Activated T-helper 2 cell treated with anti-CD3 and anti-CD28 coated beads, Interferon-gamma antibody, Interleukin-2, Interleukin-4, amounts not matched to agents 10 μg/mL and 5 μg/mL and 100 μg/mL, durations not matched to agents 14 hours and 24 hours and 36 hours (primary cell): ENCODE data around the gene ZNF609. TPM values are rescaled to one million over a fixed set of nuclear protein-coding genes. Genes with fewer than 3 reads are reported as not detected.
A peak's percentile ranks its signal among the peaks of the same experiment; 100 is the strongest.

Experiments
- DNase-seq: peaks from one replicate; pipeline ENCODE4 v3.0.0; 2021; ENCODE audit warnings: low spot score
- H3K27ac Mint-ChIP-seq: one replicate; pipeline ENCODE4 v1.8.0; 2021; ENCODE audit warnings: mixed read lengths
- H3K27me3 Mint-ChIP-seq: one replicate; pipeline ENCODE4 v1.8.0; 2021; ENCODE audit warnings: low read depth, mixed read lengths
- H3K36me3 Mint-ChIP-seq: one replicate; pipeline ENCODE4 v1.8.0; 2021; ENCODE audit warnings: low read depth, mixed read lengths
- H3K4me1 Mint-ChIP-seq: one replicate; pipeline ENCODE4 v1.8.0; 2021; ENCODE audit warnings: low read depth, mixed read lengths
- H3K4me3 Mint-ChIP-seq: one replicate; pipeline ENCODE4 v1.8.0; 2021; ENCODE audit warnings: low read depth, mild to moderate bottlenecking, moderate library complexity, mixed read lengths
- H3K9me3 Mint-ChIP-seq: one replicate; pipeline ENCODE4 v1.8.0; 2021; ENCODE audit warnings: mixed read lengths
- intact Hi-C: fragments of 100-400 bp; cut with micrococcal nuclease; formaldehyde crosslinking; loops from one replicate; pipeline ENCODE4 v1.15.1; 2023
- total RNA-seq: library from RNA; stranded (reverse); gene quantifications from 2 replicates; pipeline ENCODE4 v1.2.3, GENCODE V29; 2022

The ZNF609 gene
- total RNA-seq, 1 donor from 2014 or later = 50.9 TPM

DNA sequence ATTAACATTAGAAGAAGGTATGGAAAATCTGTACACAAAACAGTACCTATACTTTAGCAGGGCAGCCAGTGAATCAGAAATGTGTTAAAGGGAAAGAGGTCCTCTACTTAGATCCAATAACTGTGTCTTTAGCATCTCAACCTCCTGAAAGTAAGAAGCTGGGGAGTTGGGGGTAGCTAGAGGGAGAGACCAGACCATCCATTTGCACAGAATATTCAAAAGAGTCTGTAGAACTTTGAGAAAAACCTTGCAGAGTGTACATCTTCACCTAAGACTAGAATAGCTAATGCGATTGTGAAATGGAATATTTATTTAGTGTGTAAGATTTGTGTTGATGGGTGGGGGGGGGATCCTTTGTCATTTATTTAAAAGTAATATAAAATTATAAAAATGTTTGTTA is 190.2 kb downstream of the ZNF609 start:
- Mint-ChIP-seq H3K27ac (peak overlapping the region; percentile 33), H3K4me3 (no peak overlapping the region)
- intact Hi-C loops = loop anchor here (5.0 kb wide), 1 partner anchor 223 kb away; no protein-coding TSS in a partner anchor

GRCh38 chr15:64651601-64652191 is 191.3 kb downstream of the ZNF609 start:
- Mint-ChIP-seq H3K27ac (peak overlapping the region; percentile 7), H3K36me3 (peaks cover 5% of the 10 kb centered on the region), H3K9me3 (no peaks in the 10 kb centered on the region), H3K27me3 (no peaks in the 10 kb centered on the region), H3K4me3 (no peak overlapping the region), H3K4me1 (peaks cover 27% of the 10 kb centered on the region)
- intact Hi-C loops = loop anchor here (5.0 kb wide), 1 partner anchor 224 kb away; no protein-coding TSS in a partner anchor
- DNase-seq = no peak

More for the DNA sequence above, 190.2 kb downstream of the ZNF609 start:
- Mint-ChIP-seq H3K27me3 (no peaks in the 10 kb centered on the region), H3K36me3 (peaks cover 9% of the 10 kb centered on the region), H3K9me3 (no peaks in the 10 kb centered on the region), H3K4me1 (peaks cover 27% of the 10 kb centered on the region)
- no peak for DNase-seq

DNA sequence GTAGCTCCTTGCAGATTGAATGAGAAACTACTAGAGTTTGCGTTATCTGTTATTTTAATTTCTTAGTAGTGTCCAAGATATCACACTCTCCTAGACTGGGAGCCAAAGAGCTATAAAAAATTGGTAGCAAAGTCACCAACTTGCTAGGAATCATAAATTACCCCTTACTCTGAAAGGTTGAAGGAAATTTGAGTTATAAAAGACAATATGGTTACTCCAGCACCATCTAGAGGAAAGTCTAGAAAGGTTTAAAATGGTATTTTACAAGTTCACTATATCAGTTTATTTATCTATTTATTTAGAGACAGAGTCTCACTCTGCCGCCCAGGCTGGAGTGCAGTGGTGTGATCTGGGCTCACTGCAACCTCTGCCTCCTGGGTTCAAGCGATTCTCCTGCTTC is 193.4 kb downstream of the ZNF609 start:
- Mint-ChIP-seq H3K9me3 (no peaks in the 10 kb centered on the region), H3K36me3 (peaks cover 6% of the 10 kb centered on the region), H3K4me1 (peaks cover 19% of the 10 kb centered on the region), H3K4me3 (no peak overlapping the region), H3K27ac (no peak overlapping the region), H3K27me3 (no peaks in the 10 kb centered on the region)
- DNase-seq = no peak
- intact Hi-C loops = loop anchor here (5.0 kb wide), 1 partner anchor 226 kb away; no protein-coding TSS in a partner anchor

GRCh38 chr15:64656508-64656907 is 196.1 kb downstream of the ZNF609 start:
- intact Hi-C loops = no loop called here
- Mint-ChIP-seq H3K27me3 (no peaks in the 10 kb centered on the region), H3K9me3 (no peaks in the 10 kb centered on the region), H3K36me3 (peaks cover 12% of the 10 kb centered on the region), H3K27ac (no peak overlapping the region), H3K4me3 (no peak overlapping the region), H3K4me1 (peaks cover 5% of the 10 kb centered on the region)
- DNase-seq = no peak

DNA sequence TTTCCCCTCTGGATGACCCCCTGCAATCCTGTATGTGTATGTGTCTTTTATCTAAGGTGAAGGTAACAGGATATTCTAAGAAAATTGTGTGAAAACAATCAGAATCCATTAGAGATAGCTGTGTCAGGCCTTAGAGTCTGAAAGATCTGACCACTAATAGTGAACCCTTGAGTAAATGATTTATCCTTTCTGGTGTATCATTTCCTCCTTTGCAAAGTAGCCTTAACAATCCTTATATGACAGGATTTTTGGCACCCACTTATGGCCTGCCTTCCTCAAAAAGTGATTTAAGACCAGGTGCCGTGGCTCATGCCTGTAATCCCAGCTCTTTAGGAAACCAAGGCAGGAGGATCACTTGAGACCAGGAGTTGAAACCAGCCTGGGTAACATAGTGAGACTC is 204.8 kb downstream of the ZNF609 start:
- no peak for DNase-seq
- H3K27ac Mint-ChIP-seq = no peak overlapping the region
- no peaks in the 10 kb centered on the region for H3K9me3 Mint-ChIP-seq
- no peak overlapping the region for H3K4me3 Mint-ChIP-seq
- H3K4me1 Mint-ChIP-seq = peaks cover 4% of the 10 kb centered on the region
- H3K27me3 Mint-ChIP-seq = no peaks in the 10 kb centered on the region
- peaks cover 13% of the 10 kb centered on the region for H3K36me3 Mint-ChIP-seq
- intact Hi-C loops = no loop called here

DNA sequence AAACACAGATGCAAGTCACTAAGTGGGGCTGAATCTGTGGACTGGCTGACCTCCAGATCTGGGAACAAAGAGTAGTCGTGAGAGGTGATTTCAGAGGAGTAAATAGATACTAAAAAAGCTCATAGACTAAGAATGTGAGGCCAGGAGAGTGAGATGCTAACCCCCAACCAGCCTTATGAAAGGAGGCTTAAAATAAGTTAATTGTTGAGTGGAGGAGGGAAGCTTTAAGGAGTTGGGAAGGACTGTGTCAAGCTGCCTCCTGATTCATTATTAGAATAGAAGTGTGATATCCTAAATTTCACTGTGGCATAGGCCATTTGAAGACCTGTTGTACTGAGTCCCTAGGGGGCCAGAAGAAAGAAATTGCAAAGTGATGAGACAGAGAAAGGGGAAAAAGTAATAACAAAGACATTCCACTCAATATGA is 207.4 kb downstream of the ZNF609 start:
- H3K4me3 Mint-ChIP-seq = no peak overlapping the region
- H3K27me3 Mint-ChIP-seq = no peaks in the 10 kb centered on the region
- H3K27ac Mint-ChIP-seq = no peak overlapping the region

GRCh38 chr15:64673866-64674265 is 213.5 kb downstream of the ZNF609 start:
- H3K4me1 Mint-ChIP-seq = peaks cover 5% of the 10 kb centered on the region
- H3K36me3 Mint-ChIP-seq = peaks cover 42% of the 10 kb centered on the region
- intact Hi-C loops = no loop called here
- no peak for DNase-seq
- H3K4me3 Mint-ChIP-seq = no peak overlapping the region
- no peaks in the 10 kb centered on the region for H3K27me3 Mint-ChIP-seq
- no peaks in the 10 kb centered on the region for H3K9me3 Mint-ChIP-seq
- no peak overlapping the region for H3K27ac Mint-ChIP-seq

More for the DNA sequence above, 207.4 kb downstream of the ZNF609 start:
- Mint-ChIP-seq H3K36me3 (peaks cover 13% of the 10 kb centered on the region), H3K4me1 (peaks cover 4% of the 10 kb centered on the region), H3K9me3 (no peaks in the 10 kb centered on the region)
- DNase-seq = no peak
- intact Hi-C loops = no loop called here

- Mint-ChIP-seq H3K9me3 (no peaks in the 10 kb centered on the region), H3K27ac (no peak overlapping the region), H3K4me3 (no peak overlapping the region), H3K27me3 (no peaks in the 10 kb centered on the region), H3K36me3 (peaks cover 82% of the 10 kb centered on the region), H3K4me1 (peaks cover 4% of the 10 kb centered on the region)
- intact Hi-C loops = no loop called here
- no peak for DNase-seq
Observed at GRCh38 chr15:64678126-64678819, 217.9 kb downstream of the ZNF609 start.

GRCh38 chr15:64680097-64680496 is 219.7 kb downstream of the ZNF609 start:
- no peak overlapping the region for H3K4me3 Mint-ChIP-seq
- intact Hi-C loops = no loop called here
- no peaks in the 10 kb centered on the region for H3K4me1 Mint-ChIP-seq
- H3K36me3 Mint-ChIP-seq = peaks cover 71% of the 10 kb centered on the region
- H3K27ac Mint-ChIP-seq = no peak overlapping the region
- no peak for DNase-seq
- no peaks in the 10 kb centered on the region for H3K9me3 Mint-ChIP-seq
- H3K27me3 Mint-ChIP-seq = no peaks in the 10 kb centered on the region

DNA sequence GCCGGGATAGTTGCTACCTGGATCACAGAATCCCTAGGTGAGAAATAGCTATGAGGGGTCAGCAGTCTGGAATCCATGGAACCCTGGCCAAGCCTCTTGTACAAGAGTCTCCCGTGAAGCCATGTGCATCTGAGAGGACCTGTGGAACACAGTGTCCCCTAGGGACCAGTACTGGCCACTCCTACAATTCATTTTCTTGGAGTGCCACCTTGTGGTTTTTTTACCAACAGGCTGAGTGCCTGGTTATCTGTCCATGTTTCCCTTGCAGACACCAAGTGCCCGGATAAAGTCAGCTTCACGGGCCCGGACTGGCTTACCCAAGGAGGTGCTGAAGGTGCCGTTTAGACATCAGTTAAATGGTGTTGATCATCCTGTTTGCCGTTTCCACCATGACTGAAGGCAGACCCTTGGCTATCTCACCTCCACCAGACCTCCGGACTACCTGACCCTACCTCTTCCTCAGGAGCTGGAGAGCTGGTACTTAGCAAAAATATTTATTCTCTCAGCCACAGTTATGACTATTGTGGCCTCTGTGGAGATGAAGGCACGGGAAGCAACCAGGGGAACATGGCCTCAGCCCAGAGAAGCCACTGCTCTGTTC is 221.1 kb downstream of the ZNF609 start:
- Mint-ChIP-seq H3K36me3 (peaks cover 68% of the 10 kb centered on the region), H3K4me1 (peaks cover 2% of the 10 kb centered on the region), H3K27ac (no peak overlapping the region), H3K27me3 (no peaks in the 10 kb centered on the region), H3K4me3 (no peak overlapping the region), H3K9me3 (no peaks in the 10 kb centered on the region)
- intact Hi-C loops = no loop called here
- no peak for DNase-seq

DNA sequence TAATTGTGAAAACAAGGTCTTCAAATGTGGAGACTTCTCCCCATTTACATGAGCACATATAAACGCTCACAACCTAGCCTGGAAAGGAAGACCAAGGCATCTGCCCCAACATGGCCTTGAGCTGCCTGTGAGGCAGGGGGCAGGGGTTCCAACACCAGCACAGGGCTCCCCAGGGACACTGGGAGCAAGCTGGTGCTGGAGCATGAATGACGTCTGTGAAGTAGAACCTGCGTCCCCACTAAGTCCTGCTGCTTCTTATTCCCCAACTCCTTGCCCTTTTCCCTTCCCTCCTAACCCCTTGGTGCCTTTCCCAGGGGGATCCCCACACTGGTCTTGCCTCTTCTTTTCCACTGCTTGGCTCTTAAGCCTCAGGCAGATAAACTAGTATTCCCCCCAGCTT is 221.9 kb downstream of the ZNF609 start:
- DNase-seq = no peak
- H3K27ac Mint-ChIP-seq = no peak overlapping the region
- H3K27me3 Mint-ChIP-seq = no peaks in the 10 kb centered on the region
- H3K4me1 Mint-ChIP-seq = peaks cover 2% of the 10 kb centered on the region
- intact Hi-C loops = no loop called here
- H3K36me3 Mint-ChIP-seq = peaks cover 75% of the 10 kb centered on the region
- H3K9me3 Mint-ChIP-seq = no peaks in the 10 kb centered on the region
- H3K4me3 Mint-ChIP-seq = no peak overlapping the region

DNA sequence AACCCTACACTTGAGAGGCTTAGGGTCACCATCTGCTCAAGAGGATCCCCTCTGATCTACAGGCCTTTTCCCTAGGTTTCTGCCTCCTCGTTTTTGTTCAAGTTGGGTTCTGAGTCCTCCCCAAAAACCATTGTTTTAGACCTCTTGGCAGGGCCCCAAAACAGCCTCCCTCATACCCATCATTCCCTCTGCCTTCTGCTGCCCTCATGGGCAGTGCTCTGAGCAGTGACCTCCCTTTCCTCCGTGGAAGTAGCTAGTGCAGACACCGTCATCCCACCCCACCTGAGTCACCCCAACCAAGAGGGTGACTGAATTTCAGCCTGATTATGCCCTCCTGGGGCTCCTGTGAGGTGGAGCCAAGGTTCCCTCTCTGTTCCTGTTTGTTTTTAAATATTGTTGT is 223.0 kb downstream of the ZNF609 start:
- intact Hi-C loops = no loop called here
- H3K9me3 Mint-ChIP-seq = no peaks in the 10 kb centered on the region
- H3K4me1 Mint-ChIP-seq = peaks cover 2% of the 10 kb centered on the region
- H3K36me3 Mint-ChIP-seq = peaks cover 76% of the 10 kb centered on the region
- H3K4me3 Mint-ChIP-seq = no peak overlapping the region
- peak overlapping the region; percentile 7 for H3K27ac Mint-ChIP-seq
- H3K27me3 Mint-ChIP-seq = no peaks in the 10 kb centered on the region
- DNase-seq = no peak

GRCh38 chr15:64685230-64685888 is 225.0 kb downstream of the ZNF609 start:
- intact Hi-C loops = no loop called here
- no peaks in the 10 kb centered on the region for H3K27me3 Mint-ChIP-seq
- H3K9me3 Mint-ChIP-seq = no peaks in the 10 kb centered on the region
- no peak for DNase-seq
- peaks cover 2% of the 10 kb centered on the region for H3K4me1 Mint-ChIP-seq
- no peak overlapping the region for H3K4me3 Mint-ChIP-seq
- peaks cover 68% of the 10 kb centered on the region for H3K36me3 Mint-ChIP-seq
- peak overlapping the region; percentile 14 for H3K27ac Mint-ChIP-seq
